Ishikawa (cell line): ENCODE data around the gene UBA1.

Source experiments
- CEBPB ChIP-seq: IDR thresholded peaks from 2 replicates; pipeline ENCODE4 v1.6.1; 2012
- EP300 ChIP-seq: IDR thresholded peaks from 2 replicates; pipeline ENCODE4 v1.6.1; 2012; ENCODE audit warnings: borderline replicate concordance
- FOXM1 ChIP-seq: IDR thresholded peaks from 2 replicates; pipeline ENCODE4 v1.6.1; 2012; ENCODE audit warnings: low read depth, borderline replicate concordance
- MAX ChIP-seq: IDR thresholded peaks from 2 replicates; pipeline ENCODE4 v1.6.1; 2012
- RAD21 ChIP-seq: IDR thresholded peaks from 2 replicates; pipeline ENCODE4 v1.6.1; 2012; ENCODE audit warnings: low read depth
- REST ChIP-seq: IDR thresholded peaks from 2 replicates; pipeline ENCODE4 v1.6.1; 2012; ENCODE audit warnings: low read depth, mild to moderate bottlenecking
- USF1 ChIP-seq: IDR thresholded peaks from 2 replicates; pipeline ENCODE4 v1.6.1; 2012
- YY1 ChIP-seq: IDR thresholded peaks from 2 replicates; pipeline ENCODE4 v1.6.1; 2012; ENCODE audit warnings: low read depth

GRCh38 chrX:47197526-47197925, 3.9 kb downstream of the UBA1 start:
- TF ChIP-seq MAX (no peak), EP300 (no peak), REST (no peak), CEBPB (no peak), USF1 (no peak), FOXM1 (no peak), YY1 (no peak), RAD21 (no peak)
